GM21723 (cell line): ENCODE results near the gene OR8S1.
A peak's percentile ranks its signal among the peaks of the same experiment; 100 is the strongest.
"Not testable (repeated sequence)": the region's sequence is repeated elsewhere in the genome, so short reads cannot be mapped to it uniquely, and the experiment has no call there.

Experiments
- ATAC-seq: cut with Tn5 transposase; IDR thresholded peaks from one replicate; pipeline ENCODE4 v1.9.1; 2021; ENCODE audit warnings: mild to moderate bottlenecking, moderate library complexity; ENCODE audit not compliant: unreplicated experiment

OR8S1 gene, protein sequence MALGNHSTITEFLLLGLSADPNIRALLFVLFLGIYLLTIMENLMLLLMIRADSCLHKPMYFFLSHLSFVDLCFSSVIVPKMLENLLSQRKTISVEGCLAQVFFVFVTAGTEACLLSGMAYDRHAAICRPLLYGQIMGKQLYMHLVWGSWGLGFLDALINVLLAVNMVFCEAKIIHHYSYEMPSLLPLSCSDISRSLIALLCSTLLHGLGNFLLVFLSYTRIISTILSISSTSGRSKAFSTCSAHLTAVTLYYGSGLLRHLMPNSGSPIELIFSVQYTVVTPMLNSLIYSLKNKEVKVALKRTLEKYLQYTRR

DNA sequence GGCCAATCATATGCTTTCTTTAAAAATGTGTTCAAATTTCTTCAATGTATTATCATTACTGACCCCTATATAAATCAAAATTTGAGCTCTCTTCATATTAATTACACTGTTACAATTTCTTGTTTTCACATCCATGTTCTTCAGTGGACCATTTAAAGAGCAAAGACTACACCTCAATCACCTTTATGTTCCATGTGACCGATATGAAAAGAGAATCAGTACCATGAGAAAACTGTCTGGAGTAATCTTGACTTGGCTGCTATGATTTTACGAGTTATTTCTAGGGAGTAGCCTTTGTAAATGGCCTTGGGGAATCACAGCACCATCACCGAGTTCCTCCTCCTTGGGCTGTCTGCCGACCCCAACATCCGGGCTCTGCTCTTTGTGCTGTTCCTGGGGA is at the start of gene OR8S1:
OR8S1 (plus strand) TSS at position 301 of the 400 bp plus-strand sequence; CDS start at position 301, 0 bp downstream.
- no peak for ATAC-seq

DNA sequence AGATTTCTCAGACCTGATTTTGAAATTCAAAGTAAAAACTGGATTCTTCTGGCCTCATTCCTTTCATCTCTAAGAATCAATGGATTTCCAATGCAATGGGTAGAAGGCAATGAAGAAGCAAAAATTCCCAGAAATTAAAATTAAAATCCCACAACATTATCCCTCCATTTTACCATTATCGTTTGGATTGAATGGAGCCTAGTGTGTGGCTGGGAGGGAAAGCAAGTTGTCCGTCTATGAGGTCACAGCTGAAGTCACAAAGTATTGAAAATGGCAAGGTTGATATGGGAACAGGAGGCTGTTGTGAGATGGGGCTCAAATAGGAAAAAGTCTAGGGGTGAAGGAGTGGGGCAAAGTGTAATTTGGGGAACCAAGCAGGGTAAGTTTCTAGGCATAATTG is 43.2 kb upstream of the OR8S1 start, which contains the start of gene C12orf54:
C12orf54 (plus strand) TSS at position 301 of the 400 bp plus-strand sequence. CDS start 799 bp downstream, outside the sequence.
- no peak for ATAC-seq

DNA sequence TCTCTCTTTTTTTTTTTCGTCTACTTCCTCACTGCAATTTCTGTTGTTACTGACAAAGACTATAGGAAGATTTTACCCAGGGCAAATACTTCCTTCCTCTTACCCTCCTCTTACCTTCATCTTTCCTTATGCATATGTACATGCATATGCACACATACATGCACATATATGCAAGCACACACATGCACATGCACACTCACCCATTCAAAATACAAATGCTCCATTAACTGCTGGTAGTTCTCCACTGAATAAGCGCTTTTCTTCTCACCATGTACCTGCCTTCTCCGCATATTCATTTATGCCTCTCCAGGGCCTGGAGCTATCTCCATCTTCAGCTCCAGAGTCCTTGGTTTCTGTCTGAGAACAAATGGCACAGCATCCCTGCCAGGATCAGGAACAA is 42.5 kb upstream of the OR8S1 start:
- no peak for ATAC-seq

DNA sequence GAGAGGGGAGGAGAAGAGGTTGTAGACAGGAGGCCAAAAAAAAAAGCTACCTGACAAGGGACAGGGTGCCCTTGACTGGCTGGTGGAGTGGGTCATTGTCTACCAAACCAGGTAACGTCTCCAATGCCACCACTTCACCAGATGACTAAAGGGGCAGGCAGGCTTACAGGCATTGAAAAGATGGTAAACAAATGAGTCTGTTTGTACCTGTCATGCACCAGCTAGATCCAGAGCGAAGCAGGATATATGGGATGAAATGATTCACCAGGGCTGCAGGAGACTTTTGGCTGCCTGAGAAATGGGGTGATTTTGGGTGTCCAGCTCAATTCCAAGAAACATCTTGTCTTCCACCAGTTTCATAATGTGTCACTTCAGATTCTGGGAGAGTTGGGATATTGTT is 39.2 kb upstream of the OR8S1 start:
- no peak for ATAC-seq

DNA sequence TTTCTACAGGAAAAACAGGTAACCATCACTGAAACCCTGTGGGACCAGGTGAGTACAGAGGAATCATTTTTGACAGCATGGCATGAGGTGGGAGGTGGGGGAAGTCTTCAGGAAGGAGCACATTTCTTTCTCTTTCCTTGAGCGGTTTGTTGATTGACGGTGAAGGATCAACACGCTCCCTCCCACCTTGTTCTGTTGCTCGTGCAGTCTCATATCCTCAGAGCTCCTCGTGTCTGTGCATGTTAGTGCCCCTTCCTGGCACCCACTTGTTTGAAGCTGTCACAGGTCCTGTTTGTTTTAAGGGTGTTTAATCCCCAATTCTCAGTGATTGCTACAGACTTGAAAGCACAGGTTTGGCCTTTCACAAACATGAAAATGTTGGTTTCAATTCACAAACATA is 38.8 kb upstream of the OR8S1 start:
- no peak for ATAC-seq

DNA sequence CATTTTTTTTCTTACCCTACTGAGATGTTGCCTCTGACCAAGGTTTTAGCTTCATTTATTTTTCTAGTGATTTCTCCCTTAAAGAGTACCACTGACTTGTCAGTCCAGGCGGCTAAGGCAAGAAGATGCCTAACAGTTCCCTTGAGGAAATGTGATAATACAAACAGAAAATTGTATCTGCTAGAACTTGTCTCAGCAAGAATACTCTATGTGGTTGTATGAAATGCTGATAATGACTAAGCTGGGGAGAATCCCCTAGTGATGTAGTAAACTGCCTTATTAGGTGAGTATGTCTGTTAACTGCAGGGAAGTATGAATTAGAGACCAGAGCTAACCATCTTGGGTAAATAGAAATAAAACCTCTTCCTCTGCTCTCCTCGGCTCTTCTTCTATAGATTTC is 36.4 kb upstream of the OR8S1 start:
- peak; percentile 99 for ATAC-seq

DNA sequence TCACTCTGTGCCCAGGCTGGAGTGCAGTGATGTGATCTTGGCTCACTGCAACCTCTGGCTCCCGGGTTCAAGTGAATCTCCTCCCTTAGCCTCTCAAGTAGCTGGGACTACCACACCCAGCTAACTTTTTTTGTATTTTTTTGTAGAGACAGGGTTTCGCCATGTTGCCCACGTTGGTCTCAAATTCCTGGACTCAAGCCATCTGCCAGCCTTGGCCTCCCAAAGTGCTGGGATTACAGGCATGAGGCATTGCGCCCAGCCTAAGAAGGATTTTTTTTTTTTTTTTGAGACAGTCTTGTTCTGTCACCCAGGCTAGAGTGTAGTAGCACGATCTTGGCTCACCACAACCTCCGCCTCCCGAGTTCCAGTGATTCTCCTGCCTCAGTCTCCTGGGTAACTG is 36.0 kb upstream of the OR8S1 start:
- not testable (repeated sequence) for ATAC-seq

DNA sequence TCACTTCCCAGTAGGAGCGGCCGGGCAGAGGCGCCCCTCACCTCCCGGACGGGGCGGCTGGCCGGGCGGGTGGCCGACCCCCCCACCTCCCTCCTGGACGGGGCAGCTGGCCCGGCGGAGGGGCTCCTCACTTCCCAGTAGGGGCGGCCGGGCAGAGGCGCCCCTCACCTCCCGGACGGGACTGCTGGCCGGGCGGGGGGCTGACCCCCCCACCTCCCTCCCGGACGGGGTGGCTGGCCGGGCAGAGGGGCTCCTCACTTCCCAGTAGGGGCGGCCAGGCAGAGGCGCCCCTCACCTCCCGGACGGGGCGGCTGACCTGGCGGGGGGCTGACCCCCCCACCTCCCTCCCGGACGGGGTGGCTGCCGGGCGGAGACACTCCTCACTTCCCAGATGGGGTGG is 25.2 kb upstream of the OR8S1 start:
- ATAC-seq = not testable (repeated sequence)

DNA sequence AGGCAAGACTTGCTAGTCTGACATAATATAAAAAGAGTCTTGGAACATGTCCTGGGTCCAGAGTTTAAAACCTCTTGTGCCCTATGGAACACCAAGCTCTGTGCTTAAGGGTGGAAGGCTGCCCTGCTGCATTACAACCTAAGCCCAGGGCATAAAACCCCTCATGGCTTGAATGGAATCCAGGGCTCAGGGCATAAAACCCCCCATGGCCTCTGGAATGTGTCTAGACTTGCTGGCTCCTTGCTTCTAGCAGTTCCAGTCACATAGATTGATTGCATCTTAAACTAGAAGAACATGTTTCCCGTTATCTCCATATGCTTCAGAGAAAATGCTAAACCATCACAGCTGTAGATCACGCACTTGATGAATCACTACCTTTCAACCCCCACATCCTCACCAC is 18.6 kb upstream of the OR8S1 start:
- not testable (repeated sequence) for ATAC-seq

DNA sequence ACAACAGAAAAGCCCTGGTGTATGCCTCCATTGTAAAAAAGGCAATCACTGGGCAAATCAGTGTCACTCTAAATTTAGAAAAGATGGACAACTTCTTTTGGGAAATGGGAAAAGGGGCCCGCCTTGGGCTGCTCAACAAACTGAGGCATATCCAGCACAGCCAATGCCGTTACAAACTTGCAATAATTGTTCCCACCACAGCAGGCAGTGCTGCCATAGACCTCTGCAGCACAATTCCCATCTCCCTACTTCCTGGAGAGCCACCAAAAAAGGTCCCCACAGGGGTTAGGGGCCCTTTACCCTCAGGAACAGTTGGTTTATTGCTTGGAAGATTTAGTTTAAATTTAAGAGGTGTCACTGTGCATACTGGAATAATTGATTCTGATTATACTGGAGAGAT is 16.4 kb upstream of the OR8S1 start:
- no peak for ATAC-seq

DNA sequence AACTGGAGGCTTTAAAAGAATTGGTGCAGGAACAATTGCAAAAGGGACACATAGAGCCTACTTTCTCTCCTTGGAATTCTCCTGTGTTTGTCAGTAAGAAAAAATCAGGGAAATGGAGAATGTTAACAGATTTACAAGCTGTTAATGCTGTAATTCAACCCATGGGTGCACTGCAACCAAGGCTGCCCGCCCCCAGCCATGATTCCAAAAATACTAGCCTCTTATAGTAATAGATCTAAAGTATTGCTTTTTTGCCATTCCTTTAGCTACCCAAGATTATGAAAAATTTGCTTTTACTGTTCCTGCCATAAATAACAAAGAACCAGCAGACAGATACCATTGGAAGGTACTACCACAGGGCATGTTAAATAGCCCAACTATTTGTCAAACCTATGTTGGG is 15.3 kb upstream of the OR8S1 start:
- ATAC-seq = no peak

DNA sequence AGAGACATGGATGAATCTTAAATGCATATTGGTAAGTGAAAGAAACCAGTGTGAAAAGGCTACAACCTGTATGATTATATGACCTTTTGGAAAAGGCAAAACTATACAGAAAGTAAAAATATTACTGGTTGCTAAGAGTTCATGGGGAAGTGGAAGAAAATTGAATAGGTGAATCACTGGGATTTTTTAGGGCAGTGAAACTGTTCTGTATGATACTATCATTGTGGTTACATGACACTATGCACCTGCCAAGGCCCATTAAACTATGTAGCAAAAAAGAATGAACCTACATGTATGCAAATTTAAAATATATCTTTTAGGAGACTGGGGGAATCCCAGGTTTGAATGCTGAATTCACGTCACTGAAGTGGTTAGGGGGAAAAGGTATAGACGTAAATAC is 12.6 kb upstream of the OR8S1 start:
- peak; percentile 90 for ATAC-seq

DNA sequence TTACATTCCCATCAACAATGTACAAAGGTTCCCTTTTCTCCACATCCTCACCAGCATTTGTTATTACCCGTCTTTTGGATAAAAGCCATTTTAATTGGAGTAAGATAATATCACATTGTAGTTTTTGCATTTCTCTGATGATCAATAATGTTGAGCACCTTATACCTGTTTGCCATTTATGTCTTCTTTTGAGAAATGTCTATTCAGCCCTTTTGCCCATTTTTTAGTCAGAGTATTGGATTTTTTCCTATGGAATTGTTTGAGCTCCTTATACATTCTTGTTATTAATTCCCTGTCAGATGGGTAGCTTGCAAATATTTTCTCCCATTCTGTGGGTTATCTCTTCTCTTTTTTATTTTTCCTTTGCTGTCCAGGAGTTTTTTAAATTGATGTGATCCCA is 10.7 kb upstream of the OR8S1 start:
- ATAC-seq = no peak

DNA sequence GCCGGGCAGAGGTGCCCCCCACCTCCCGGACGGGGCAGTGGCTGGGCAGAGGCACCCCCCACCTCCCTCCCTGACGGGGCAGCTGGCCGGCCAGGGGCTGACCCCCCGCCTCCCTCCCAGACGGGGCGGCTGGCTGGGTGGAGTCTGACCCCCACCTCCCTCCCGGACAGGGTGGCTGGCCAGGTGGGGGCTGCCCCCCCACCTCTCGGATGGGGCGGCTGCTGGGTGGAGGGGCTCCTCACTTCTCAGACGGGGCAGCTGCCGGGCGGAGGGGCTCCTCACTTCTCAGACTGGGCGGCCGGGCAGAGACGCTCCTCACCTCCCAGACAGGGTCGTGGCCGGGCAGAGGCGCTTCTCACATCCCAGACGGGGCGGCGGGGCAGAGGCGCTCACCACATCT is 5.1 kb upstream of the OR8S1 start:
- ATAC-seq = not testable (repeated sequence)

DNA sequence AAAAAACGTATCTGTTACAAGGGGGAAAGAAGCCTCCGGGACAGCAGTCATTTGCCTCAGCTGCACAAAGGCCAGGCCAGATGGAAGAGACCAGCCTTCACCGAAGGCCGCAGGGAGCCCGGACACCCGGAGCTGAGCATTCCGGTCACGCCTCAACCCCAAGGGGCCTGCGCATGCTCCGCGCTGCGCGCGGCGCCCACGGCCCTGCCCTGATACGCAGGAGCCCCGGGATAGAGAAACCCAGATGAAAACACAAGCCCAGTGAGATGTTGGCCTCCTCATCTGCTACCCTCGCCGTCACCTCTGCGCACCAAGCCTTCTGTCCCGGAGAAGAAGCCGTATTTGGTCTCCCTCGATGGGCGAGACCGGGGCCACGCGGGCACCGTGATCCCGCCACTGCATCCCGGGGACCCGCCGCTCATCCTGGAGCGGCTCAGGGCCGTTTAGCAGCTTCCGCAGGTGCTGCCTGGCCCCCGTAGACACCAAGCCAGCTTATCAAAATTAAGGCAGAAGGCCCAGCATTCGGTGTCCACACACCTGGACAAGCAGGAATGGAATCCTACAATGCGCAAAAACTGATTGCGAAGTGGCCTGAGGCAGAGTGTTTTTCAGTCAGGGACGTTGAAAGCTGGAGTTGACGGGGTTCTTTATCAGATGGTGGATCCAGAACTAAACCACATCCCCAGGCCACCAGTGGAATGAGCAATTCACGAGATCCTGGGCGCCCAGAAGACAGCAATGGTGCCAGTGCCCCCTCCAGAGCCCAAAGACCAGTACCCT is 2.6 kb downstream of the OR8S1 start:
- ATAC-seq = no peak

DNA sequence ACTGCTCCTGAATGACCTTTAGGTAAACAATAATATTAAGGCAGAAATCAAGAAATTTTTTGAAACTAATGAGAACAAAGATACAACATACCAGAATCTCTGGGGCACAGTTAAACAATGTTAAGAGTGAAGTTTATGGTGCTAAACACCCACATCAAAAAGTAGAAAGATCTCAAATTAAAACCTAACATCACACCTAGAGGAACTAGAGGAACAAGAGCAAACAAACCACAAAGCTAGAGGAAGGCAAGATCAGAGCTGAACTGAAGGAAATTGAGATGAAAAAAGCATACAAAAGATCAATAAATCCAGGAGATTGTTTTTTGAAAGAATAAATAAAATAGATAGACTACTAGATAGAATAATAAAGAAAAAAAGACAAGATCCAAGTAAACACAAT is 7.2 kb downstream of the OR8S1 start:
- no peak for ATAC-seq

DNA sequence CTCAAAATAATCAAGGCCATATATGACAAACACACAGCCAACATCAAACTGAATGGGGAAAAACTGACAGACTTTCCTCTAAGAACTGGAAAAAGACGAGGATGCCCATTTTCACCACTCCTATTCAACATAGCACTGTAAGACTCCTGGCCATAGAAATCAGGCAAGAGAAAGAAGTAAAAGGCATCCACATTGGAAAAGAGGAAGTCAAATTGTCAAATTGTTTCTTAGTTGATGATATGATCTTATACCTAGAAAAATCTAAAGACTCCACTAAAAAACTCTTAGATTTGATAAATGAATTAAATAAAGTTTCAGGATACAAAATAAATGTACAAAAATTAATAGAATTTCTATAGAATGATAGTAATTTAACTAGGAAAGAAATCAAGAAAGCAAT is 11.2 kb downstream of the OR8S1 start:
- no peak for ATAC-seq

DNA sequence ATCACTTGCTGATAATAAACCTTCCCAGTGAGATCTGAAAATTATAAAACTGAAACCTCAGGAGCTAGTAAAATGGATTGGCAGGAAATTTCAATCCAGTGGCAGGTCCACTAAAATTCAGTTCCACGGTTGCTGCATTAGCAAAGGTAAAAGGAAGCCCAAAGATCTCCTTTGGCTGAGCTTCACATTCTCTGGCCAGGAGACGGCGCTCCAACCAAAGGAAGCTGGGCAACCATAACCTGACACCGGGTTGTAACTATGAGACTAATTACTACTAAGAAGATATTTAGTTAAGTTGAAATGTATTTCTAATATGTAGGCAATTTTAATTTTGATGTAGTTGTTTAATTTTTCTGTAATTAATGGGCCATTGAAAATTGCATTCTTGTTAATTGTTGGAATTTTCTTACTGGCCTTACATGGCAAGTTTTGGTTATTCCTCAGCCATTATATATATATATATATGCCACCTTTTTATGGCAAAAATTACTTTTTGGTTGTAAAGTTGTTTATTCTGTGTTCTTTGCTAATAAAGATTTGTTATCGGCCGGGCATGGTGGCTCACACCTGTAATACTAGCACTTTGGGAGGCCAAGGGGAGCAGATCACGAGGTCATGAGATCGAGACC is 17.0 kb downstream of the OR8S1 start:
- no peak for ATAC-seq

DNA sequence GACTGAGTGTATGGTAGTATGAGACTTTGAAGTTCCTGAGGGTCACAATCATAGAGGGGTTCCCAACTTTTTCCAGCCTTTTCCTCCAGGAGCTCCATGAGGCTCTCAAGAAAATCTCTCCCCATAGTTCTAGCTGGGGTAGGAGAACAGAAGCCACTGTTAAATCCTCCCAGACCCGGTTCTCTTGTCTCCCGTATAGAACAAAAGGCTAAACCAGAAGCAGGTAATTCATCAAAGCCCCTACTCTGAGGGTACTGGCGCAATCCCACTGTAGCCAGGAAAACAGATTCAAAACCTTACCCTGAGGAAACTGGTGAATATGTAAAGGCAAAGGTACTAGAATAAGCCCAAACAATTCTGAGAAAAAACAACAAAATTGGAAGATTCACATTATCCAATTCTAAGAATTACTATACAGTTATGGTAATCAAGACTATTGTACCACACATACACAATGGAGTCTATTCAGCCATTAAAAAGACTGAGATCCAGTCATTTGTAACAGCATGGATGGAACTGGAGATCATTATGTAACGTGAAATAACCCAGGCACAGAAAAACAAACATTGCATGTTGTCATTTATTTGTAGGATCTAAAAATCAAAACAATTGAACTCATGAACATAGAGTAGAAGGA is 20.5 kb downstream of the OR8S1 start:
- ATAC-seq = no peak

DNA sequence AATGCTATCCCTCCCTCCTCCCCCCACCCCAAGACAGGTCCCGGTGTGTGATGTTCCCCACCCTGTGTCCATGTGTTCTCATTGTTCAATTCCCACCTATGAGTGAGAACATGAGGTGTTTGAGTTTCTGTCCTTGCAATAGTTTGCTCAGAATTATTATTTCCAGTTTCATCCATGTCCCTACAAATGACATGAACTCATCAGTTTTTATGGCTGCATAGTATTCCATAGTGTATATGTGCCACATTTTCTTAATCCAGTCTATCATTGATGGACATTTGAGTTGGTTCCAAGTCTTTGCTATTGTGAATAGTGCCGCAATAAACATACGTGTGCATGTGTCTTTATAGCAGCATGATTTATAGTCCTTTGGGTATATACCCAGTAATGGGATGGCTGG is 21.6 kb downstream of the OR8S1 start:
- ATAC-seq = not testable (repeated sequence)

DNA sequence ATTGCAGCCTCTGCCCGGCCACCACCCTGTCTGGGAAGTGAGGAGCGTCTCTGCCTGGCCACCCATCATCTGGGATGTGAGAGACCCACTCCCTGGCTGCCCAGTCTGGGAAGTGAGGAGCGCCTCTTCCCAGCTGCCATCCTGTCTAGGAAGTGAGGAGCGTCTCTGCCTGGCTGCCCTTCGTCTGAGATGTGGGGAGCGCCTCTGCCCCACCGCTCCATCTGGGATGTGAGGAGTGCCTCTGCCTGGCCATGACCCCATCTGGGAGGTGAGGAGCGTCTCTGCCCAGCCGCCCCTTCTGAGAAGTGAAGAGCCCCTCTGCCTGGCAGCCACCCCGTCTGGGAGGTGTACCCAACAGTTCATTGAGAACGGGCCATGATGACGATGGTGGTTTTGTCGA is 26.2 kb downstream of the OR8S1 start:
- not testable (repeated sequence) for ATAC-seq
